GM12878 (cell line): ENCODE measurements around the gene ZDHHC3. TPM values are rescaled to one million over a fixed set of nuclear protein-coding genes. Genes with fewer than 3 reads are reported as not detected.

ENCODE experiments used
- CREM ChIP-seq: IDR thresholded peaks from 2 replicates; pipeline ENCODE4 v1.6.1; 2014; ENCODE audit warnings: antibody characterized with exemption, low read depth
- DPF2 ChIP-seq: fragments of 450-650 bp; IDR thresholded peaks from 2 replicates; pipeline ENCODE4 v1.6.1; 2017; ENCODE audit warnings: mild to moderate bottlenecking
- EED ChIP-seq: sonication (generic); IDR thresholded peaks from 2 replicates; pipeline ENCODE4 v1.6.1; 2016; ENCODE audit warnings: antibody characterized with exemption, low read depth
- EGR1 ChIP-seq, 2 experiments: IDR thresholded peaks; 1 replicate in 1 of 2; 2 replicates in 1 of 2; pipeline ENCODE4 v1.6.1; 2011 to 2012; ENCODE audit warnings: low read depth in 2 of 2, low read length in 2 of 2, borderline replicate concordance in 1 of 2, mild to moderate bottlenecking in 1 of 2, moderate library complexity in 1 of 2
- EP300 ChIP-seq, 2 experiments: fragments of 150-350 bp in 1 of 2; IDR thresholded peaks; 2 replicates each; pipeline ENCODE4 v1.6.1; 2011 to 2012; ENCODE audit warnings: low read depth in 2 of 2, low read length in 2 of 2, borderline replicate concordance in 1 of 2, improper control_type of control experiment in 1 of 2, inconsistent platforms in 1 of 2; ENCODE audit not compliant: control insufficient read depth in 1 of 2
- ETV6 ChIP-seq, 2 experiments: fragments of 450-650 bp in 1 of 2; IDR thresholded peaks in 1 of 2; conservative IDR thresholded peaks in 1 of 2; 2 replicates each; pipeline ENCODE4 v1.6.1; 2014; ENCODE audit warnings: antibody characterized with exemption in 1 of 2, borderline replicate concordance in 1 of 2, low read depth in 1 of 2, mild to moderate bottlenecking in 1 of 2, moderate library complexity in 1 of 2
- IKZF1 ChIP-seq: fragments of 450-650 bp; conservative IDR thresholded peaks from 2 replicates; pipeline ENCODE4 v1.6.1; 2017; ENCODE audit warnings: antibody characterized with exemption, mild to moderate bottlenecking
- JUND ChIP-seq: IDR thresholded peaks from 2 replicates; pipeline ENCODE4 v1.6.1; 2012; ENCODE audit warnings: low read depth, mild to moderate bottlenecking, low read length, improper control_type of control experiment, moderate library complexity
- KDM1A ChIP-seq: fragments of 200-600 bp; sonication (generic); IDR thresholded peaks from 2 replicates; pipeline ENCODE4 v1.6.1; 2016; ENCODE audit warnings: borderline replicate concordance
- MTA2 ChIP-seq: fragments of 450-650 bp; IDR thresholded peaks from 2 replicates; pipeline ENCODE4 v1.6.1; 2016; ENCODE audit warnings: low read depth, mild to moderate bottlenecking, moderate library complexity
- NR2C1 ChIP-seq: fragments of 450-650 bp; IDR thresholded peaks from 2 replicates; pipeline ENCODE4 v1.6.1; 2017; ENCODE audit warnings: antibody characterized with exemption, mild to moderate bottlenecking, moderate library complexity
- PAX5 ChIP-seq: IDR thresholded peaks from 2 replicates; pipeline ENCODE4 v1.6.1; 2011; ENCODE audit warnings: low read depth, low read length, borderline replicate concordance
- PML ChIP-seq: IDR thresholded peaks from 2 replicates; pipeline ENCODE4 v1.6.1; 2012; ENCODE audit warnings: low read length, inconsistent platforms
- POU2F2 ChIP-seq: IDR thresholded peaks from 3 replicates; pipeline ENCODE4 v1.6.1; 2011; ENCODE audit warnings: low read depth, mild to moderate bottlenecking, low read length, borderline replicate concordance
- RBBP5 ChIP-seq: fragments of 200-600 bp; sonication (generic); conservative IDR thresholded peaks from 2 replicates; pipeline ENCODE4 v1.6.1; 2016
- RELA ChIP-seq: fragments of 450-650 bp; IDR thresholded peaks from 2 replicates; pipeline ENCODE4 v1.8.0; 2014; ENCODE audit warnings: borderline replicate concordance; ENCODE audit not compliant: partially characterized antibody
- SMAD1 ChIP-seq: fragments of 450-650 bp; IDR thresholded peaks from 2 replicates; pipeline ENCODE4 v1.6.1; 2018; ENCODE audit warnings: mild to moderate bottlenecking, low read depth; ENCODE audit not compliant: partially characterized antibody
- SREBF1 ChIP-seq: IDR thresholded peaks from 2 replicates; pipeline ENCODE4 v1.6.1; 2012; ENCODE audit warnings: mild to moderate bottlenecking, low read length
- TARDBP ChIP-seq: IDR thresholded peaks from 2 replicates; pipeline ENCODE4 v1.6.1; 2016; ENCODE audit warnings: borderline replicate concordance
- ZNF622 ChIP-seq: fragments of 450-650 bp; IDR thresholded peaks from 2 replicates; pipeline ENCODE4 v1.6.1; 2017; ENCODE audit warnings: mild to moderate bottlenecking, inconsistent platforms
- polyA plus RNA-seq, 11 experiments: library from polyadenylated mRNA; depleted of rRNA in 4 of 11; unstranded in 6 of 11; stranded (reverse) in 5 of 11; fragments of >200 nt; fragmentation: Nextera tagmentation in 4 of 11; fragmentation: Illumina TruSeq in 1 of 11; extraction: Ambion mirVana in 4 of 11; extraction: Trizol in 1 of 11; gene quantifications; 1 replicate in 1 of 11; 2 replicates in 10 of 11; pipeline versions ENCODE4 v1.2.1 to v1.2.3, GENCODE V29; 2011 to 2016; ENCODE audit warnings: inconsistent platforms in 2 of 11, missing spikeins in 2 of 11, low read depth in 1 of 11
- total RNA-seq, 4 experiments: library from RNA; depleted of rRNA in 3 of 4; stranded (reverse); fragments of >200 nt in 3 of 4; fragmentation: Illumina TruSeq in 1 of 4; extraction: Trizol in 1 of 4; gene quantifications; 2 replicates each; pipeline versions ENCODE4 v1.2.1 to v1.2.3, GENCODE V29; 2013 to 2021
- TF ChIP-seq, protein P1 (sequence below): IDR thresholded peaks from 2 replicates; pipeline ENCODE4 v1.6.1; 2012; ENCODE audit warnings: improper control_type of control experiment, low read depth, low read length; ENCODE audit not compliant: insufficient replicate concordance

Gene ZDHHC3
- total and polyA plus RNA-seq, 10 of the 15 experiments (the other 5 are each of a cell fraction or from before 2014, with no cell fraction given), result 6.8 to 79.1 (median 40.8) TPM

DNA sequence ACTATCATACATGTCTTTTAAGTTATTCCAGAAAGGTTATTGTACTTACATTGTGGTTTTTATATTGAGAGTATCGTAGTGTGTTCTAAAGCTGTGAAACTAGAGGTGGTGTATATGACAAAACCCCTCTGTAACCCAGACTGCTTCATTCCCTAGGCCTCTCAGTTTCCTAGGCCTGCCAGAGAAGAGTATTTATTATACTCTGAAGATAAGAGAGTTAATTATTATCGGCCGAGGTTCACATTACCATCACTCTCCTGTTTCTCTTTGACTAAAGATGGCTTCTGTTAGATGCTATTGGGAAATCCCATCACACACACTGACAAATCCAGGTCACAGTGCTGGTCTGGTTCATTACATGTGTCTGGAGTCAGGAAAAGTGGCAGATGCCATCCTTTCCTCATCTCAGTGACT lies 20.6 kb upstream of the ZDHHC3 start (continued):
- TF ChIP-seq MTA2 (no peak), DPF2 (no peak), EP300 (IDR thresholded peaks at IDR 0.05; ENCODE audit: borderline replicate concordance in 1 of 2, control insufficient read depth in 1 of 2, low read depth in 2 of 2, low read length in 2 of 2) (no peak), JUND (no peak), PML (no peak), SMAD1 (peak; percentile 19), POU2F2 (no peak), EED (no peak), RBBP5 (no peak), CREM (no peak), NR2C1 (no peak), RELA (no peak), TARDBP (no peak), IKZF1 (0 out of 2 replicates have a peak, but pooled peaks have one; percentile 30), EGR1 (IDR thresholded peaks at IDR 0.05; ENCODE audit: borderline replicate concordance in 1 of 2, low read depth in 2 of 2, low read length in 2 of 2) (no peak), ETV6 (conservative IDR thresholded peaks at IDR 0.05 in 1 of 2, IDR thresholded peaks at IDR 0.05 in 1 of 2; ENCODE audit: borderline replicate concordance in 1 of 2, low read depth in 1 of 2) (no peak), KDM1A (no peak), ZNF622 (no peak), PAX5 (no peak), SREBF1 (no peak)
- TF ChIP-seq, protein P1, sequence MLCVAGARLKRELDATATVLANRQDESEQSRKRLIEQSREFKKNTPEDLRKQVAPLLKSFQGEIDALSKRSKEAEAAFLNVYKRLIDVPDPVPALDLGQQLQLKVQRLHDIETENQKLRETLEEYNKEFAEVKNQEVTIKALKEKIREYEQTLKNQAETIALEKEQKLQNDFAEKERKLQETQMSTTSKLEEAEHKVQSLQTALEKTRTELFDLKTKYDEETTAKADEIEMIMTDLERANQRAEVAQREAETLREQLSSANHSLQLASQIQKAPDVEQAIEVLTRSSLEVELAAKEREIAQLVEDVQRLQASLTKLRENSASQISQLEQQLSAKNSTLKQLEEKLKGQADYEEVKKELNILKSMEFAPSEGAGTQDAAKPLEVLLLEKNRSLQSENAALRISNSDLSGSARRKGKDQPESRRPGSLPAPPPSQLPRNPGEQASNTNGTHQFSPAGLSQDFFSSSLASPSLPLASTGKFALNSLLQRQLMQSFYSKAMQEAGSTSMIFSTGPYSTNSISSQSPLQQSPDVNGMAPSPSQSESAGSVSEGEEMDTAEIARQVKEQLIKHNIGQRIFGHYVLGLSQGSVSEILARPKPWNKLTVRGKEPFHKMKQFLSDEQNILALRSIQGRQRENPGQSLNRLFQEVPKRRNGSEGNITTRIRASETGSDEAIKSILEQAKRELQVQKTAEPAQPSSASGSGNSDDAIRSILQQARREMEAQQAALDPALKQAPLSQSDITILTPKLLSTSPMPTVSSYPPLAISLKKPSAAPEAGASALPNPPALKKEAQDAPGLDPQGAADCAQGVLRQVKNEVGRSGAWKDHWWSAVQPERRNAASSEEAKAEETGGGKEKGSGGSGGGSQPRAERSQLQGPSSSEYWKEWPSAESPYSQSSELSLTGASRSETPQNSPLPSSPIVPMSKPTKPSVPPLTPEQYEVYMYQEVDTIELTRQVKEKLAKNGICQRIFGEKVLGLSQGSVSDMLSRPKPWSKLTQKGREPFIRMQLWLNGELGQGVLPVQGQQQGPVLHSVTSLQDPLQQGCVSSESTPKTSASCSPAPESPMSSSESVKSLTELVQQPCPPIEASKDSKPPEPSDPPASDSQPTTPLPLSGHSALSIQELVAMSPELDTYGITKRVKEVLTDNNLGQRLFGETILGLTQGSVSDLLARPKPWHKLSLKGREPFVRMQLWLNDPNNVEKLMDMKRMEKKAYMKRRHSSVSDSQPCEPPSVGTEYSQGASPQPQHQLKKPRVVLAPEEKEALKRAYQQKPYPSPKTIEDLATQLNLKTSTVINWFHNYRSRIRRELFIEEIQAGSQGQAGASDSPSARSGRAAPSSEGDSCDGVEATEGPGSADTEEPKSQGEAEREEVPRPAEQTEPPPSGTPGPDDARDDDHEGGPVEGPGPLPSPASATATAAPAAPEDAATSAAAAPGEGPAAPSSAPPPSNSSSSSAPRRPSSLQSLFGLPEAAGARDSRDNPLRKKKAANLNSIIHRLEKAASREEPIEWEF, result no peak
